K562 (cell line): ENCODE measurements around the gene NAP1L1. TPM values are rescaled to one million over a fixed set of nuclear protein-coding genes. Genes with fewer than 3 reads are reported as not detected.

Experiments
- CREB1 ChIP-seq, 2 experiments: sonication (generic) in 1 of 2; formaldehyde crosslinking in 1 of 2; IDR thresholded peaks; 2 replicates each; pipeline versions ENCODE4 v1.6.1 to v1.8.0; 2012 to 2022; ENCODE audit warnings: inconsistent platforms in 1 of 2, mild to moderate bottlenecking in 1 of 2, missing genetic modification reagents in 1 of 2, moderate library complexity in 1 of 2
- E2F5 ChIP-seq: sonication (generic); formaldehyde crosslinking; IDR thresholded peaks from 2 replicates; pipeline ENCODE4 v1.8.0; 2022; ENCODE audit warnings: mild to moderate bottlenecking, missing genetic modification reagents
- GABPA ChIP-seq: fragments of 200-800 bp; sonication (Bioruptor generic); conservative IDR thresholded peaks from 2 replicates; pipeline ENCODE4 v1.6.1; 2016; ENCODE audit warnings: low read depth, missing genetic modification characterization, missing compliant biosample characterization
- HINFP ChIP-seq: fragments of 450-650 bp; conservative IDR thresholded peaks from 2 replicates; pipeline ENCODE4 v1.6.1; 2016; ENCODE audit warnings: missing genetic modification characterization, low read depth, mild to moderate bottlenecking, control low read depth, missing compliant biosample characterization
- MAFK ChIP-seq: IDR thresholded peaks from 2 replicates; pipeline ENCODE4 v1.6.1; 2011; ENCODE audit warnings: low read length, improper control_type of control experiment
- NR2C1 ChIP-seq, 2 experiments: fragments of 450-650 bp; IDR thresholded peaks; 2 replicates each; pipeline ENCODE4 v1.6.1; 2017; ENCODE audit warnings: mild to moderate bottlenecking in 2 of 2, antibody characterized with exemption in 1 of 2, inconsistent platforms in 1 of 2, missing compliant biosample characterization in 1 of 2, missing genetic modification characterization in 1 of 2
- RREB1 ChIP-seq: fragments of 250-450 bp; sonication (Bioruptor Pico); IDR thresholded peaks from 2 replicates; pipeline ENCODE4 v1.4.0; 2020
- SMARCB1 ChIP-seq: IDR thresholded peaks from 2 replicates; pipeline ENCODE4 v1.6.1; 2011; ENCODE audit warnings: improper control_type of control experiment, low read depth; ENCODE audit not compliant: insufficient read length
- TRIM24 ChIP-seq, 2 experiments: fragments of 450-650 bp; IDR thresholded peaks; 2 replicates each; pipeline ENCODE4 v1.6.1; 2016
- USF2 ChIP-seq: sonication (generic); formaldehyde crosslinking; IDR thresholded peaks from 2 replicates; pipeline ENCODE4 v1.5.0; 2020; ENCODE audit warnings: missing genetic modification reagents
- ZNF121 ChIP-seq: sonication (generic); formaldehyde crosslinking; conservative IDR thresholded peaks from 2 replicates; pipeline ENCODE4 v1.8.0; 2022; ENCODE audit warnings: missing genetic modification reagents
- ZNF124 ChIP-seq: sonication (generic); formaldehyde crosslinking; IDR thresholded peaks from 2 replicates; pipeline ENCODE4 v1.8.1; 2022; ENCODE audit warnings: missing genetic modification reagents
- ZNF316 ChIP-seq: fragments of 450-650 bp; IDR thresholded peaks from 2 replicates; pipeline ENCODE4 v1.6.1; 2016
- ZNF551 ChIP-seq: fragments of 250-450 bp; sonication (Bioruptor Pico); IDR thresholded peaks from 2 replicates; pipeline ENCODE4 v1.5.0; 2021; ENCODE audit warnings: mild to moderate bottlenecking, moderate library complexity
- ZNF592 ChIP-seq: fragments of 450-650 bp; IDR thresholded peaks from 2 replicates; pipeline ENCODE4 v1.6.1; 2017; ENCODE audit warnings: antibody characterized with exemption, mild to moderate bottlenecking
- polyA plus RNA-seq, 8 experiments: library from polyadenylated mRNA; depleted of rRNA in 4 of 8; stranded (reverse) in 5 of 8; unstranded in 3 of 8; fragments of >200 nt; fragmentation: Nextera tagmentation in 2 of 8; fragmentation: Illumina TruSeq in 1 of 8; extraction: Ambion mirVana in 2 of 8; extraction: Trizol in 1 of 8; gene quantifications; 2 replicates each; pipeline versions ENCODE4 v1.2.1 to v1.2.3, GENCODE V29; 2011 to 2014; ENCODE audit warnings: inconsistent platforms in 1 of 8, missing spikeins in 1 of 8
- total RNA-seq, 7 experiments: library from RNA; depleted of rRNA in 6 of 7; stranded (reverse); fragments of >200 nt in 6 of 7; fragmentation: Illumina TruSeq in 2 of 7; extraction: Trizol in 2 of 7; gene quantifications; 2 replicates each; pipeline versions ENCODE4 v1.2.1 to v1.2.3, GENCODE V29; 2011 to 2021; ENCODE audit warnings: low replicate concordance in 1 of 7

Gene NAP1L1
- total and polyA plus RNA-seq, 9 of the 15 experiments (the other 6 are each of a cell fraction or from before 2014, with no cell fraction given): 287 to 747 (median 450) TPM

- TF ChIP-seq HINFP (no peak), NR2C1 (IDR thresholded peaks at IDR 0.05) (no peak), NR2C1 (tag; IDR thresholded peaks at IDR 0.05) (no peak), GABPA (tag) (no peak), CREB1 (IDR thresholded peaks at IDR 0.05) (no peak), CREB1 (CRISPR knock-in tag; IDR thresholded peaks at IDR 0.05) (no peak), TRIM24 (IDR thresholded peaks at IDR 0.05) (no peak), USF2 (CRISPR knock-in tag) (no peak), ZNF316 (peak; percentile 94), MAFK (peak; percentile 60), RREB1 (CRISPR knock-in tag) (no peak), E2F5 (CRISPR knock-in tag) (no peak), ZNF592 (no peak), ZNF551 (CRISPR knock-in tag) (no peak), ZNF121 (CRISPR knock-in tag) (no peak), SMARCB1 (no peak), ZNF124 (CRISPR knock-in tag) (no peak)
These were observed 6.8 kb upstream of the NAP1L1 start (continued) for GRCh38 chr12:76091246-76091754.
